GM12864 (cell line): ENCODE data around the gene UQCRQ.

Experiments used
- DNase-seq: peaks from one replicate; pipeline ENCODE4 v3.0.0-alpha.2; 2011; ENCODE audit warnings: low read depth
- H3K4me3 ChIP-seq: 2 replicates; pipeline ENCODE4 v1.5.1; 2011; ENCODE audit warnings: mild to moderate bottlenecking, low read depth, low read length, control low read depth
- TF ChIP-seq, protein P1 (sequence below): IDR thresholded peaks from 2 replicates; pipeline ENCODE4 v1.5.1; 2011; ENCODE audit warnings: low read depth, mild to moderate bottlenecking, moderate library complexity, low read length, control low read depth, inconsistent platforms; ENCODE audit errors: missing control alignments

The UQCRQ gene

GRCh38 chr5:132840896-132841295 lies 25.5 kb upstream of the UQCRQ start:
- no peak overlapping the region for H3K4me3 ChIP-seq
- DNase-seq: no peak
- TF ChIP-seq, protein P1, sequence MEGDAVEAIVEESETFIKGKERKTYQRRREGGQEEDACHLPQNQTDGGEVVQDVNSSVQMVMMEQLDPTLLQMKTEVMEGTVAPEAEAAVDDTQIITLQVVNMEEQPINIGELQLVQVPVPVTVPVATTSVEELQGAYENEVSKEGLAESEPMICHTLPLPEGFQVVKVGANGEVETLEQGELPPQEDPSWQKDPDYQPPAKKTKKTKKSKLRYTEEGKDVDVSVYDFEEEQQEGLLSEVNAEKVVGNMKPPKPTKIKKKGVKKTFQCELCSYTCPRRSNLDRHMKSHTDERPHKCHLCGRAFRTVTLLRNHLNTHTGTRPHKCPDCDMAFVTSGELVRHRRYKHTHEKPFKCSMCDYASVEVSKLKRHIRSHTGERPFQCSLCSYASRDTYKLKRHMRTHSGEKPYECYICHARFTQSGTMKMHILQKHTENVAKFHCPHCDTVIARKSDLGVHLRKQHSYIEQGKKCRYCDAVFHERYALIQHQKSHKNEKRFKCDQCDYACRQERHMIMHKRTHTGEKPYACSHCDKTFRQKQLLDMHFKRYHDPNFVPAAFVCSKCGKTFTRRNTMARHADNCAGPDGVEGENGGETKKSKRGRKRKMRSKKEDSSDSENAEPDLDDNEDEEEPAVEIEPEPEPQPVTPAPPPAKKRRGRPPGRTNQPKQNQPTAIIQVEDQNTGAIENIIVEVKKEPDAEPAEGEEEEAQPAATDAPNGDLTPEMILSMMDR: no peak

- TF ChIP-seq, protein P1: no peak
- H3K4me3 ChIP-seq: no peak overlapping the region
- DNase-seq: no peak
These were observed 25.1 kb upstream of the UQCRQ start for GRCh38 chr5:132841305-132841704.

DNA sequence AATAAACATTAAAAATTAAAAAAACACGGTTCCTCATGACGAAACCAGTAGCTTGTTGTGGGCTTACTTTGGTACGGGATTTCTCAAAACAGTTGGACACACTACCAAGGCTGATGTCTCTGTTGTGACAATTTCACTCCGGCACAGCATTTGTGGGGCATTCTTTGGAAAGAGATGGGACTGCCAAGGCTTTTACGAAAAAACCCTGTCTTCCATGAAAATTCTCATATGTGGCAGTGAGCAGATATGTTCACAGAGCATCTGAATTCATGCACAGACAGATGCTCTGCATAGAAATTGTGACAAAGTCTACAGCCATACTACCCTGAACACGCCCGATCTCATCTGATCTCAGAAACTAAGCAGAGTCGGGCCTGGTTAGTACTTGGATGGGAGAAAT lies 18.2 kb upstream of the UQCRQ start:
- no peak overlapping the region for H3K4me3 ChIP-seq
- DNase-seq: no peak
- TF ChIP-seq, protein P1: no peak

- DNase-seq: no peak
- TF ChIP-seq, protein P1: no peak
- no peak overlapping the region for H3K4me3 ChIP-seq
These were observed 17.1 kb upstream of the UQCRQ start for GRCh38 chr5:132849347-132849746.

DNA sequence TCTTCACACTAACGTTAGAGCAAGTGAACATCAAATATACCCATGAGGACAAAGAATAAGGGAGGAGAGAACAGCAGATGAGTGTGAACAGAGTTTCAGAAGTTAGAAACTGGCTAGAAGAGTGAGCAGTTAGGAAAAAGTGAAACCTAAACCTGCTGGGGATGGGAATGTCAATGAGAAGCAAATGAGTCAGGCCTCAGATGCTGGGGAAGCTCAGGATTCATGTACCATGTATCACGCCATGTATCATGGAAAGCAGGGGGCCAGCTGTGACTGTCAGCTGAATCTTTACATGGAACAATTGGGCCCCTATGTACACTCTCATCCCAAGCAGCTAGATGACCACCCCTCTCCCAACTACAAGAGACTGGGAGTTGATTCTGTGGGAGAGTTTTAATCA lies 16.4 kb upstream of the UQCRQ start:
- no peak overlapping the region for H3K4me3 ChIP-seq
- TF ChIP-seq, protein P1: no peak
- no peak for DNase-seq

GRCh38 chr5:132853323-132853722 lies 13.1 kb upstream of the UQCRQ start:
- no peak overlapping the region for H3K4me3 ChIP-seq
- TF ChIP-seq, protein P1: no peak
- DNase-seq: no peak

- TF ChIP-seq, protein P1: no peak
- no peak overlapping the region for H3K4me3 ChIP-seq
- no peak for DNase-seq
These were observed 12.7 kb upstream of the UQCRQ start for GRCh38 chr5:132853790-132854189.
